ENCODE measurements around the gene ATRNL1. TPM values are rescaled to one million over a fixed set of nuclear protein-coding genes. Genes with fewer than 3 reads are reported as not detected.

Gene ATRNL1
- total and polyA plus RNA-seq, 4 donors: 0.40 to 26.9 (median 5.3) TPM

GRCh38 chr10:115773832-115774231 lies 680.7 kb downstream of the ATRNL1 start:
- H3K27me3 ChIP-seq (ENCODE audit: control insufficient read depth in 4 of 4, insufficient read depth in 4 of 4, low read length in 3 of 4): no peaks in the 10 kb centered on the region
- H3K9ac ChIP-seq (ENCODE audit: low read depth in 1 of 2, low read length in 2 of 2): no peak overlapping the region
- H3K36me3 ChIP-seq (ENCODE audit: control insufficient read depth in 4 of 4, insufficient read depth in 3 of 4, low read depth in 1 of 4, low read length in 3 of 4): no peaks in the 10 kb centered on the region
- H3K4me3 ChIP-seq (ENCODE audit: low read depth in 1 of 3, low read length in 3 of 3): no peak overlapping the region
- WGBS: 99% methylated on average over 2 of the region's 2 CpGs
- DNase-seq (ENCODE audit: low spot score): no peak
- no peak overlapping the region for H3K27ac ChIP-seq (ENCODE audit: low read depth in 1 of 2, low read length in 2 of 2)
- H3K9me3 ChIP-seq (ENCODE audit: control insufficient read depth in 4 of 4, low read length in 3 of 4): no peaks in the 10 kb centered on the region
- H3K4me1 ChIP-seq (ENCODE audit: control insufficient read depth in 4 of 4, insufficient read depth in 4 of 4, low read length in 3 of 4): no peaks in the 10 kb centered on the region
- TF ChIP-seq GABPA (IDR thresholded peaks at IDR 0.05 in 1 of 2, conservative IDR thresholded peaks at IDR 0.05 in 1 of 2): no peak
- TF ChIP-seq SP1 (IDR thresholded peaks at IDR 0.05): no peak
- TF ChIP-seq MAX (IDR thresholded peaks at IDR 0.05): no peak
- no peak for TF ChIP-seq RXRA (IDR thresholded peaks at IDR 0.05)
- TF ChIP-seq FOXA1 (IDR thresholded peaks at IDR 0.05): no peak
- TF ChIP-seq ATF3 (IDR thresholded peaks at IDR 0.05): no peak
- TF ChIP-seq CTCF (IDR thresholded peaks at IDR 0.05; ENCODE audit: low read depth, low read length, missing input control): no peak

- no peaks in the 10 kb centered on the region for H3K36me3 ChIP-seq (ENCODE audit: control insufficient read depth in 4 of 4, insufficient read depth in 3 of 4, low read depth in 1 of 4, low read length in 3 of 4)
- no peaks in the 10 kb centered on the region for H3K27me3 ChIP-seq (ENCODE audit: control insufficient read depth in 4 of 4, insufficient read depth in 4 of 4, low read length in 3 of 4)
- no peak overlapping the region for H3K9ac ChIP-seq (ENCODE audit: low read depth in 1 of 2, low read length in 2 of 2)
- H3K4me1 ChIP-seq (ENCODE audit: control insufficient read depth in 4 of 4, insufficient read depth in 4 of 4, low read length in 3 of 4): no peaks in the 10 kb centered on the region
- 78% methylated on average over 2 of the region's 2 CpGs for WGBS
- no peak for DNase-seq (ENCODE audit: low spot score)
- TF ChIP-seq HNF4G (IDR thresholded peaks at IDR 0.05) (no peak), FOXA2 (IDR thresholded peaks at IDR 0.05) (no peak), JUND (IDR thresholded peaks at IDR 0.05) (no peak), EGR1 (IDR thresholded peaks at IDR 0.05; ENCODE audit: low read depth in 2 of 2) (no peak), GABPA (IDR thresholded peaks at IDR 0.05 in 1 of 2, conservative IDR thresholded peaks at IDR 0.05 in 1 of 2) (no peak), ZBTB33 (IDR thresholded peaks at IDR 0.05) (no peak), MAX (IDR thresholded peaks at IDR 0.05) (no peak), REST (IDR thresholded peaks at IDR 0.05) (no peak), ATF3 (IDR thresholded peaks at IDR 0.05) (no peak), SP1 (IDR thresholded peaks at IDR 0.05) (no peak), RXRA (IDR thresholded peaks at IDR 0.05) (no peak), CTCF (IDR thresholded peaks at IDR 0.05; ENCODE audit: low read depth, low read length, missing input control) (no peak), FOXA1 (IDR thresholded peaks at IDR 0.05) (no peak), NR2F2 (IDR thresholded peaks at IDR 0.05) (no peak), YY1 (IDR thresholded peaks at IDR 0.05) (no peak), TAF1 (conservative IDR thresholded peaks at IDR 0.05) (no peak), RAD21 (IDR thresholded peaks at IDR 0.05) (no peak), HNF4A (conservative IDR thresholded peaks at IDR 0.05) (no peak)
- H3K9me3 ChIP-seq (ENCODE audit: control insufficient read depth in 4 of 4, low read length in 3 of 4): no peaks in the 10 kb centered on the region
- H3K27ac ChIP-seq (ENCODE audit: low read depth in 1 of 2, low read length in 2 of 2): no peak overlapping the region
- H3K4me3 ChIP-seq (ENCODE audit: low read depth in 1 of 3, low read length in 3 of 3): no peak overlapping the region
Observed at GRCh38 chr10:115774721-115775120, 681.6 kb downstream of the ATRNL1 start.

All from liver (tissue), 9 donors.